ENCODE measurements around the gene LRRC75A. TPM values are rescaled to one million over a fixed set of nuclear protein-coding genes. Genes with fewer than 3 reads are reported as not detected.
"Not testable (repeated sequence)": the region's sequence is repeated elsewhere in the genome, so short reads cannot be mapped to it uniquely, and the experiment has no call there.

The LRRC75A gene
- total RNA-seq, 3 donors from 2014 or later = 37.1 to 85.7 (median 52.6) TPM

GRCh38 chr17:16444258-16444886, 47.6 kb downstream of the LRRC75A start:
- no peak for TF ChIP-seq CTCF (IDR thresholded peaks at IDR 0.05)
- intact Hi-C loops (cut with DNase I, micrococcal nuclease) = no loop called here
- DNase-seq (peak in 1 of 3 donors; percentile 42), ATAC-seq (peak; percentile 13)
- Histone ChIP-seq H3K36me3 (ENCODE audit: low read depth) (peaks cover 5% of the 10 kb centered on the region), H3K9me3 (no peaks in the 10 kb centered on the region), H3K4me1 (ENCODE audit: low read depth) (peaks cover 33% of the 10 kb centered on the region), H3K4me3 (no peak overlapping the region)

GRCh38 chr17:16443511-16444257, 48.3 kb downstream of the LRRC75A start:
- no peak for ATAC-seq
- Histone ChIP-seq H3K36me3 (ENCODE audit: low read depth) (peaks cover 5% of the 10 kb centered on the region), H3K4me3 (no peak overlapping the region), H3K9me3 (no peaks in the 10 kb centered on the region), H3K4me1 (ENCODE audit: low read depth) (peaks cover 33% of the 10 kb centered on the region)
- DNase-seq = peak in 1 of 3 donors; percentile 59
- intact Hi-C loops (cut with DNase I, micrococcal nuclease) = no loop called here
- no peak for TF ChIP-seq CTCF (IDR thresholded peaks at IDR 0.05)

GRCh38 chr17:16442594-16443510, 49.1 kb downstream of the LRRC75A start:
- Histone ChIP-seq H3K36me3 (ENCODE audit: low read depth) (peaks cover 5% of the 10 kb centered on the region), H3K9me3 (no peaks in the 10 kb centered on the region), H3K4me1 (ENCODE audit: low read depth) (peaks cover 36% of the 10 kb centered on the region), H3K4me3 (no peak overlapping the region)
- intact Hi-C loops (cut with DNase I, micrococcal nuclease) = no loop called here
- no peak for ATAC-seq
- TF ChIP-seq CTCF (IDR thresholded peaks at IDR 0.05) = no peak
- no peak for DNase-seq

DNA sequence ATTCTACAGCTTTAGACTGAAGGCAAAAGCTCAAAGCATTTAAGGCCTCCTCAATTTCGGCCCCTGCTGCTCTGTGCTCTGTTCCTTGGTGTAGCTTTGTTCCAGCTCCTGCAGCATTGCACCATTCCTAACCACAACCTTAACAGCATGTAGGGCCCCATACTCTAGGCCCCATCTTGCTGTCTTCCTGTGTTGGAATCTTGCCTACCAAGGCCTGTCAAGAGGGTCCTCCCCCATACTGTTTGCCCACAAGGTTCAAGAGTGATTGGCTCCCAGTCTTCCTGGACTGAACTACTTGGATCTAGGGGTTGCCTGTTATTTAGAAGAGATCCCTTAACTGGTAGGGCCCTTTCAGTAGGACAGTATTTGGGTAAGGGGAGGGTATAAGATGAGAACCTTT, 49.9 kb downstream of the LRRC75A start:
- Histone ChIP-seq H3K4me3 (no peak overlapping the region), H3K9me3 (no peaks in the 10 kb centered on the region), H3K36me3 (ENCODE audit: low read depth) (peaks cover 5% of the 10 kb centered on the region), H3K4me1 (ENCODE audit: low read depth) (peaks cover 36% of the 10 kb centered on the region)
- no peak for TF ChIP-seq CTCF (IDR thresholded peaks at IDR 0.05)
- ATAC-seq = no peak
- intact Hi-C loops (cut with DNase I, micrococcal nuclease) = no loop called here
- DNase-seq = no peak

DNA sequence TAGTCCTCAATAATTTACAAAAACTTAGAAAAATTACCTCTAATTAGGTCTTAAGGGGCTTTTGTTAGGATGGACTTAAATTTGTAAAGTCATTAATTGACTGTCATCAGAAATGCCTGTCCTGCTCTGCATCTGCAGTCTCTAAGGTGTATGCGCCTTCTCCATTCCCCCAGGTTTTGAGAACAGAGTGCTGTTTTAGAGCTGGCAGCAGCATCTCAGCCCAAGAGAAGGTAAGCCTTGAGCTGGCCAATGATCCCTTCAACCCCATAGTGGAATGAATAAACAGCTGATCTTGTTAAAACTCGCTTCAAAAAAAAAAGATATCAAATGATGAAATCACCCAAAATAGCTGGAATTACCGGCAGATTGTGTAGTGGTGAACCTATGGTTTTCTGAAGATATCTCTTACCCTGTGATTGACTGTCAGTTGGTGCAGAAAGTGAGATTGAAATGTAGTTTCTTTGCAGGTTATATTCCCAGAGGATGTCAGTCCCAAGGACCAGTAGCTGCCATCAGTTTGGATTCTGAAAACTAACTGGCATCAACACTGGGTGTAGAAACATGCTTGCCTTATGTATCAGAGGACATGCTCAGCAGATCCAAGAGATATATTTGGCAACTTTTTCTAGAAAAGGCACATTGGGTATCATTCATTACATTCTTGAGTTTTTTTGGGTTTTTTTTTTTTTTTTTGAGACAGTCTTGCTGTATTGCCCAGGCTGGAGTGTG, 50.9 kb downstream of the LRRC75A start:
- no peak for ATAC-seq
- intact Hi-C loops (cut with DNase I, micrococcal nuclease) = no loop called here
- no peak for TF ChIP-seq CTCF (IDR thresholded peaks at IDR 0.05)
- DNase-seq = no peak
- peaks cover 5% of the 10 kb centered on the region for H3K36me3 ChIP-seq (ENCODE audit: low read depth)
- H3K9me3 ChIP-seq = no peaks in the 10 kb centered on the region
- H3K4me1 ChIP-seq (ENCODE audit: low read depth) = peaks cover 36% of the 10 kb centered on the region
- H3K4me3 ChIP-seq = no peak overlapping the region

DNA sequence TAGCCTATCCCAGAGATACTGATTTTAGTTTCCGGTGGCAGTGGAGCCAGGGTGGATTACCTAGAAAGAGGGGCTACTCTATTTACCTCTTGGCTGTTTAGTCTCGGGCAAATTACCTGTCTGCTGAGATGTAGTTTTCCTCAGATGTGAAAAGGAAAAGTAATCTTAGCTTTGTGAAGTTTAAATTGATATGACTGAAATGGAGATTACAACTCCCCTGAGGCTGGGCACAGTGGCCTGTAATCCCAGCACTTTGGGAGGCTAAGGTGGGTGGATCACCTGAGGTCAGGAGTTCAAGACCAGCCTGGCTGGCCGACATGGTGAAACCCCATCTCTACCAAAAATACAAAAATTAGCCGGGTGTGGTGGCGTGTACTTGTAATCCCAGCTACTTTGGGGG, 51.6 kb downstream of the LRRC75A start:
- ATAC-seq; intact Hi-C loops (cut with DNase I, micrococcal nuclease); H3K36me3 ChIP-seq (ENCODE audit: low read depth); DNase-seq; H3K9me3 ChIP-seq; H3K4me3 ChIP-seq: not testable (repeated sequence)
- H3K4me1 ChIP-seq (ENCODE audit: low read depth) = peaks cover 32% of the 10 kb centered on the region

Data from mucosa of descending colon (tissue), 3 donors.